ENCODE measurements around the gene PDSS1.
A peak's percentile ranks its signal among the peaks of the same experiment; 100 is the strongest.
"Not testable (repeated sequence)": the region's sequence is repeated elsewhere in the genome, so short reads cannot be mapped to it uniquely, and the experiment has no call there.

PDSS1 gene

GRCh38 chr10:26735435-26735834 is 37.9 kb downstream of the PDSS1 start:
- DNase-seq (ENCODE audit: extremely low read depth in 1 of 2, low read depth in 1 of 2): no peak

- DNase-seq (ENCODE audit: extremely low read depth in 1 of 2, low read depth in 1 of 2): peak in 1 of 2 donors; percentile 37
Observed at GRCh38 chr10:26737730-26738129, 40.2 kb downstream of the PDSS1 start.

- no peak for DNase-seq (ENCODE audit: extremely low read depth in 1 of 2, low read depth in 1 of 2)
Observed at GRCh38 chr10:26738301-26738911, 40.9 kb downstream of the PDSS1 start.

GRCh38 chr10:26739071-26739631 is 41.6 kb downstream of the PDSS1 start:
- DNase-seq (ENCODE audit: extremely low read depth in 1 of 2, low read depth in 1 of 2): peak in 1 of 2 donors; percentile 20

GRCh38 chr10:26741368-26741767 is 43.9 kb downstream of the PDSS1 start:
- DNase-seq (ENCODE audit: extremely low read depth in 1 of 2, low read depth in 1 of 2): no peak

- no peak for DNase-seq (ENCODE audit: extremely low read depth in 1 of 2, low read depth in 1 of 2)
Observed at GRCh38 chr10:26743091-26743490, 45.6 kb downstream of the PDSS1 start.

GRCh38 chr10:26743841-26744240 is 46.3 kb downstream of the PDSS1 start:
- DNase-seq (ENCODE audit: extremely low read depth in 1 of 2, low read depth in 1 of 2): no peak

GRCh38 chr10:26746061-26746460 is 48.6 kb downstream of the PDSS1 start:
- DNase-seq (ENCODE audit: extremely low read depth in 1 of 2, low read depth in 1 of 2): no peak

- no peak for DNase-seq (ENCODE audit: extremely low read depth in 1 of 2, low read depth in 1 of 2)
Observed at GRCh38 chr10:26755443-26755903, 58.0 kb downstream of the PDSS1 start.

- DNase-seq (ENCODE audit: extremely low read depth in 1 of 2, low read depth in 1 of 2): no peak
Observed at GRCh38 chr10:26759008-26759407, 61.5 kb downstream of the PDSS1 start.

GRCh38 chr10:26765549-26765948 is 68.0 kb downstream of the PDSS1 start:
- no peak for DNase-seq (ENCODE audit: extremely low read depth in 1 of 2, low read depth in 1 of 2)

GRCh38 chr10:26770069-26770468 is 72.6 kb downstream of the PDSS1 start:
- DNase-seq (ENCODE audit: extremely low read depth in 1 of 2, low read depth in 1 of 2): no peak

- no peak for DNase-seq (ENCODE audit: extremely low read depth in 1 of 2, low read depth in 1 of 2)
Observed at GRCh38 chr10:26773633-26774032, 76.1 kb downstream of the PDSS1 start.

- no peak for DNase-seq (ENCODE audit: extremely low read depth in 1 of 2, low read depth in 1 of 2)
Observed at GRCh38 chr10:26776258-26776657, 78.8 kb downstream of the PDSS1 start.

GRCh38 chr10:26777686-26778085 is 80.2 kb downstream of the PDSS1 start:
- DNase-seq (ENCODE audit: extremely low read depth in 1 of 2, low read depth in 1 of 2): no peak

- no peak for DNase-seq (ENCODE audit: extremely low read depth in 1 of 2, low read depth in 1 of 2)
Observed at GRCh38 chr10:26779176-26779860, 81.8 kb downstream of the PDSS1 start.

- no peak for DNase-seq (ENCODE audit: extremely low read depth in 1 of 2, low read depth in 1 of 2)
Observed at GRCh38 chr10:26780106-26780792, 82.7 kb downstream of the PDSS1 start.

GRCh38 chr10:26780793-26781601 is 83.5 kb downstream of the PDSS1 start:
- peak in 1 of 2 donors; percentile 26 for DNase-seq (ENCODE audit: extremely low read depth in 1 of 2, low read depth in 1 of 2)

- peak in 1 of 2 donors; percentile 15 for DNase-seq (ENCODE audit: extremely low read depth in 1 of 2, low read depth in 1 of 2)
Observed at GRCh38 chr10:26781797-26782196, 84.3 kb downstream of the PDSS1 start.

GRCh38 chr10:26787362-26787761 is 89.9 kb downstream of the PDSS1 start:
- no peak for DNase-seq (ENCODE audit: extremely low read depth in 1 of 2, low read depth in 1 of 2)

- not testable (repeated sequence) for DNase-seq (ENCODE audit: extremely low read depth in 1 of 2, low read depth in 1 of 2)
Observed at GRCh38 chr10:26789779-26790178, 92.3 kb downstream of the PDSS1 start.

Data from stimulated activated CD8-positive, alpha-beta memory T cell treated with anti-CD3 and anti-CD28 coated beads, Interleukin-7, amount 100 ng/mL, for 48 hours (primary cell).